ENCODE measurements around the gene CDH22.

CDH22 gene, protein sequence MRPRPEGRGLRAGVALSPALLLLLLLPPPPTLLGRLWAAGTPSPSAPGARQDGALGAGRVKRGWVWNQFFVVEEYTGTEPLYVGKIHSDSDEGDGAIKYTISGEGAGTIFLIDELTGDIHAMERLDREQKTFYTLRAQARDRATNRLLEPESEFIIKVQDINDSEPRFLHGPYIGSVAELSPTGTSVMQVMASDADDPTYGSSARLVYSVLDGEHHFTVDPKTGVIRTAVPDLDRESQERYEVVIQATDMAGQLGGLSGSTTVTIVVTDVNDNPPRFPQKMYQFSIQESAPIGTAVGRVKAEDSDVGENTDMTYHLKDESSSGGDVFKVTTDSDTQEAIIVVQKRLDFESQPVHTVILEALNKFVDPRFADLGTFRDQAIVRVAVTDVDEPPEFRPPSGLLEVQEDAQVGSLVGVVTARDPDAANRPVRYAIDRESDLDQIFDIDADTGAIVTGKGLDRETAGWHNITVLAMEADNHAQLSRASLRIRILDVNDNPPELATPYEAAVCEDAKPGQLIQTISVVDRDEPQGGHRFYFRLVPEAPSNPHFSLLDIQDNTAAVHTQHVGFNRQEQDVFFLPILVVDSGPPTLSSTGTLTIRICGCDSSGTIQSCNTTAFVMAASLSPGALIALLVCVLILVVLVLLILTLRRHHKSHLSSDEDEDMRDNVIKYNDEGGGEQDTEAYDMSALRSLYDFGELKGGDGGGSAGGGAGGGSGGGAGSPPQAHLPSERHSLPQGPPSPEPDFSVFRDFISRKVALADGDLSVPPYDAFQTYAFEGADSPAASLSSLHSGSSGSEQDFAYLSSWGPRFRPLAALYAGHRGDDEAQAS

DNA sequence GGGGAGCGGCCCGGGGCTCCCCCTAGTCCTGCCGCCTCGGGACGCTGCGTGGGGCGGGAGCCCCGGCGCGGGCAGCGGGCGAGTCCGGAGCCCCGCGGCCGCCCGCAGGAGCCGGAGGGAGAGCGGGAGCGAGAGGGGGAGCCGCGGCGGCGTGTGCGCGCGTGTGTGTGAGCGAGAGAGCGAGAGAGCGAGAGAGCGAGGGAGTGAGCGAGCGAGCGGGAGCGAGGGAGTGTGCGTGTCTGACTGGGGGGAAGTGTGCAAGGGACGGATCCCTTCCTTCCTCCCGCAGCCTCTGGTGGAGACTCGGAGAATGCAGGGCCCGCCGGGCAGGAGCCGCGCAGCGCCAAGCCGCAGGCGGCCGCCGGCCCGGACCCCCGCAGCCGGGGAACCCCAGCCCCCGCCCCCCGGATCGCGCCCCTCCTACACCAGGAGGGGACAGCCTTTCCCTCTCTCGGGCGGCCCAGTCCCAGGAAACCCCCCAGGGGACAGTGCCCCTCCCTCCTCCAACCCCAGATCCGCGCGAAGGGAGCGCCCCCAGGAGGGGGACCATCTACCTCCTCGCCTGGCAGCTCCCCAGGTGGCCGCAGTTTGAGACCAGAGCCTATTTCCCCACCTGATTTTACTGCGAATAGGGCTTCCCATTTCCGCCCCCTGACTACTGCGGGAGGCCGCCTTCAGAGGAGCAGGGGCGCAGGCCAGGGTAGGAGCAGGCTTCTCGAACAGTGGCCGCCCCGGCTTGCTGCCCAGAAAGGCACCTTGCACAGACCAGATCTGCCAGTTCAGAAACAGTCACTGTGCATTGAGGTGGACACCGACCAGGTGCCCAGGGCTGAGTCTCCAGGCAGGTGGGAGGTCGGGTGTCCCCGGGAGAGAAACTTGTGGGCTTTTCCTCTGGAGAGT, at the start of gene CDH22:
Gene CDH22, minus strand, starts transcription at position 241 of the 900 bp plus-strand sequence. CDS start 57,204 bp downstream, outside the sequence.
- peak; percentile 49 to 89 for DNase-seq

DNA sequence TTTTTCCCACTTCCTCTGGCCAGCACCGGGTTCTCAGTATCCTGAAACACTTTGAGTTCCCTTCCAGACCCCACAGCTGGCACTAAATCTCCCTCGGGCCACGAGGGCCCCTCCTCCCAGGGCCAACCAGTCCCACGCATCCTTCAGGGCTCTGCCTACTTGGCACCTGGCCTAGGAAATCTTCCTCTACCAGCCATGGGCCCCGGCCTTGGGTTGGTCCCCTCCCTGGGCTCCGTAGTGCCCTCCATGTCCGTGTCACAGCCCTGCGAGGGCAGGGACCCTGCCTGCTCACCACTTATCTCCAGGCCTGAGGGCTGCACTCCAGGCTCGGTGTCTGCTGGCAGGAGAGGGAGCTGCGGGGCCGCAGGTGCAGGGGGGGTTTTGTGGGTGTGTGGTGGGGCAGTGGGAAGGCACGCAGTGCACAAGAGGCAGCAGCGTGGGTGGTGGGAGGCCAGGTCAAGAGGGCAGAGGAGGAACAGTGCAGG, 48.8 kb upstream of the CDH22 start:
- DNase-seq = no peak

DNA sequence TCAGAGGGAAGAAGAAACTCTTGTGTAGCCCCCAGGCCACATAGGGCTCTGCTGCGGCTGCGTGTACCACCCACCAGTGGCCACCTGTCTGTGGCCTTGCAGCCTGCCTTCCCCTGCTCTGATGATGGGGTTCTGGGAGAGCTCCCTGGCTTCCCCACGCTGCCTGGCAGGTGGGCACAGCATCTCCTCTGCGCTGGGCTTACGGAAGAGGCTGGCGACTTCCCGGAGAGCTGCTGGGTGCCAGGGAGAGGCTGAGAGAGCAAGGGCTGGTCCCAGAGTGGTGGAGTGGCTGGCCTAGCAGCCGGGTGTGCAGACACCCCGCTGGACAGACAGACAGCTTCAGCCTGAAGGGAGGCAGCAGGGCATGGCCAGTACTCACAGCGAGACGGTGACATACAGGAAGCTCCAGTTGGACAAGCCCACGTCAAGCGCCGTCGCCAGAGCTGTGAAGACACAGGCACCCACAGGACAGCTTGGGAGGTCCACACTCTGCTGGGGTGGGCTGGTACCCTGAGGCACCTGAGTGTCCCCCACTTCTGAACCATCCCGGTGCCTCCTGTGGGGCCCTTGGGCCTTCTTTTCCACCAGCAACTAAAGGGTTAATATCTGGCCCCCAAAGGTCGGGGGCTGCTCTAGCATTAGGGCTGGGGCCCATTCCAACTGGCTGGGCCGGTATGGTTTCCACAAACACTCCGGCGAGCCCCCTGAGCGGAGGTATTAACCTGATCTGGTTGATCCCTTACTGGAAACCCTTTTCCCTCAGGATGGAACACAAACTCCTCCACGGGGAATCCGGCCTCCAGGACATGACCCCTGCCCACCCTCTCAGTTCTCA, 48.1 kb upstream of the CDH22 start:
- DNase-seq = no peak

DNA sequence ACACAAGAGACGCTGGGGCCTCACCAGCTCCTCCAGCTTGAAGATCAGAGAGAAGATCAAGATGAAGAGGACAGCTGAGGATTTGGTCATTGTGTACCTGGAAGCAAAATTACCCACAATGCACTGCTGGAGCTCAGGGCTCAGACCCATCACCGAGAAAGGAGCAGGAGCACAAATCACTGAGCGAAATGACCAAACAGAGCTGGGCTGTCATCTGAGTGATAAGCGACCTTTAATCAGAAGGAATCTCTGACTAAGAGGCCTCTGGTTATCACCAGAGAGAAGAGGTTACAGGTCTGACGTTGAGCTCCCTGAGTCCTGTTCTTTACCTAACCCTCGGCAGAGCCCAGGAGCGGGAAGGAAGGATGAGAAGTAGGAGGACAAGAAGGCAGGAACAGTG, 47.5 kb upstream of the CDH22 start:
- DNase-seq = no peak

DNA sequence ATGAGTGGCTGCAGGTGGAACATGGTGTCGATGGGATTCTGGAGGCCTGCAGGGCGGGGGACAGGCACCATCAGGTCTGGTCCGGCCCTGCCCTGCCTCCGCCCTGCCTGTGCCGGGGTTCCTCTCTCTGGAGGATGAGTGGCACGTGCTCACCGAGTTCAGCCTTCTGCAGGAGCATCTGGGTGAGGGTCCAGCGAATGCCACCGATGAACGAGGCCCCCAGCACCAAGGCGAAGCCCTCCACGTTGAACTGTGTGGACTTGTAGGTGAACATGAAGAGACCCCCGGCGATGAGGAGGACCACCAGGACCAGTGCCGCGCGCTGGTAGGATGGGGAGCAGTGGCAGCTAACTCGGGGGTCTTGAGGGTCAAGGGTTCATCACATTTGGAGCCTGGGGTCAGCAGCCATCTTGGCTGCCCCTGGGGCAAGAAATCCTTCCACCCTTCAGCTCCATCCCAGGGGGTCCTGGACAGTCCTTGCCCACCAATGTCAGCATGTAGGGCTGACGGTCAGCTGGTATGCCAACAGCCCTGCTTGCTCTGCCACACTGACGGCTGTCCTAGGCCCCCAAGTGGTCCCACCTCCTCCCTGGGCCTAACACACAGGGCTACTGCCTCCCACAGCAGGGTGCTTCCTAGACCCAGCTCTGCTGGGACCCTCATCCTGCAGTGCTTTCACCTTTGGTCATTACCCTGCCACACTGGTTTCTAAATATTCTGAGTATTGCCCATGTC, 46.8 kb upstream of the CDH22 start:
- no peak for DNase-seq

DNA sequence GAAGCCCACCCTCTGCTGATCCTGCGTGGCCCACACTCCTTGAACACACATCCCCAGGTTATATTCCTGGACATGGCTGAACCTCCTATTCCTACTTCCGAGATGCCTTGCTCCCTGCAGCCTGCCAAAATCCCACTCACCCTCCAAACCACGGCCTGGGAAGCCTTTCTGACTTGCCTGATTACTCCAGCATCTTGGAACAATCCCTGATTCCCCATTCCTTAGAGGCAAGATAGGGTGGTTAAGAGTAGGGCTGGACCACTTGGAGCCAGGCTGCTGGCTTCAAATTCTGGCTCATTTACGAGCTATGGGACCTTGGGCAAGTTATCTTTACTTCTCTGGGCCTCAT, 45.9 kb upstream of the CDH22 start:
- DNase-seq = no peak

DNA sequence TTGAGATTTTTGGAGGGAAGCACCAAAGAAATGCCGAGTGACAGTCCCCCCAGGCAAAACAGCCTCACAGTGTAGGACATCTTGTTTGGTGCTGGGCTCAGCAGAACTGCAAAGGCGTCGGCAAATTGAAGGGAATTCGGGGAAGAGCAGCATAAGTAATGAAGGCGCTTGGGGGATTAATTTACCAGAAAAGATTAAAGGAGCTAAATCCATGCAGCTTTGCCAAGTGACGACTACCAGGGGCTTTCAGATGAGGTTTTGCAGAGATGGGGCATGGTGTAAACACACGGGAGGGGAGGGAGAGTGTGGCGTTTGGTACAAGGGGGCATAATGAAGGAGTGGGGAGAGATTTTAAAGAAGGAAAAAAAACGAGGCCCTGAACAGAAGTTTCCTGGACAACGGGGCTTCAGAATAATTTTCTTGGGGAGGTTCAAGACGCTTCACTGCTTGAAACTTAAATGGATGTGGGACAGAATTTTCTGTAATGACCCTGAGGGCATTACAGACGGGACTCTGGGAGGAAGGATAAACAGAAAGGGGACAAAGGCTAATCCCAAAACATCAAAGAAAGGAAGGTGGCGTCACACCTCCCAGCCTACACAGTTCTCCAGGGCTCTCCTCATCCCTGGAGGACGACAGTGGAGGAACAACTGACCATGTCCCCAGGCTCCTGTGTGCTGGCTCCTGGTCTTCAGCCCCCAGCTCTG, 45.4 kb upstream of the CDH22 start:
- no peak for DNase-seq

DNA sequence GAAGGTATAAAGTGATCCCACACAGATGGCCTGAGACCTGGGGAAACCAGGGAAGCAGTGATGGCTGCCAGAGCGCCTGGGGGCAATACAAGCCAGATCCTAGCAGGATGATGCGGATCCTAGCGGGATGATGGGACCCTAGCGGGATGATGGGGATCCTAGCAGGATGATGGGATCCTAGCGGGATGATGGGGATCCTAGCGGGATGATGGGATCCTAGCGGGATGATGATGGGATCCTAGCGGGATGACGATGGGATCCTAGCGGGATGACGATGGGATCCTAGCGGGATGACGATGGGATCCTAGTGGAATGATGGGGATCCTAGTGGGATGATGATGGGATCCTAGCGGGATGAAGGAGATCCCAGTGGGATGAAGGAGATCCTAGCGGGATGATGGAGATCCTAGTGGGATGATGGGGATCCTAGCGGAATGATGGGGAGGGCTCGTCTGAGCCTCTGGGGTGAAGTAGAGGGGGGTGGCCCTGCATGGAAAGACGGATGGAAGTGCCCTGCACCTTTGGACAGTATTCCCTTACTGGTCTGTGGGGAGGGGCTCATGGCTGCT, 44.2 kb upstream of the CDH22 start:
- no peak for DNase-seq

DNA sequence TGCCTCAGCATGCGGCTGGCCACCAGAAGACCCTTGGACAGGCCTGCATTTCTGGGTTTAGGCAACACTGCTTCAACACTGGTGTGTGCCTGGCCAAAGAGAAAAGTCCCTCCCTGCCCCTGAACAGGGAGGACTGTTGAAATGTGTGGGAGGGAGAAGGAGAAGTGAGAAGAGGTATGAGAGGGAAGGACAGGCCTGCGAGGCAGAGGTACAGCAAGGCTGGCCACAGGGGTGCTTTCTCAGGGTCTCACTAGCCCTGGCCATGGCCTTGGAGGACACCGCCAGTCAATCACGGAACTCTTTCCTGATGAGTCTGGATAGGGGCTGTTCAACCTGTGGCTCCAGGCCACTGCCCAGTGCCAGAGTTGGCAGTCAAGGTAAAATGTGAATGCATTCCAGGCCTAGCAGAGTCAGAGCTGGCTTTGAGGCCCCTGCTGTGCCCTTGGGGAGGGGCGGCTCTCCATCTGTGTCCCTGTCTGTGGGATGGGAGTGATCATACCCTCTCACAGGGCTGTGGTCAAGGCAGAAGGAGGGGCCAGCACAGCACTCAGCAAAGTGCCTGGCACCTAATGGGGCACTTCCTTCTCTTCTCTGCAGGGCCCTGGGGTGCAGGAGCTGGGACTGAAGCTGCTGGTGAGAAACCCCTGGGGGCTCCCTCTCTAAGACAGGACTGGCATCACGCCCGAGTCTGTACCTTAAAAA, 43.2 kb upstream of the CDH22 start:
- no peak for DNase-seq

DNA sequence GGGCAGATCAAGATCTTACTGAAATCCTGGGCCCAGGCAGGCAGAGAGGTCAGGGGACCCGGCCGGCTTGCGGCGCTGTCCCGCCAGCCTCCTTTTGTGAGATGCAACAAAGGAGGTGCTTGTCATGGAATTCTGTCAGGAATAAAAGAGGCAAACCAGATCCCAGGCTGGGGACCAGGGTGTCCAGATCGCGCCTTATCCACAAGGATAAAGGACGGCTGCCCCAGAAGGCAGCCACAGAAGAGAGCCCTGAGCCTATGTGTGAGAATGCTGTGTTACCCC, 42.6 kb upstream of the CDH22 start:
- DNase-seq = peak in 1 of 2 experiments; percentile 49

DNA sequence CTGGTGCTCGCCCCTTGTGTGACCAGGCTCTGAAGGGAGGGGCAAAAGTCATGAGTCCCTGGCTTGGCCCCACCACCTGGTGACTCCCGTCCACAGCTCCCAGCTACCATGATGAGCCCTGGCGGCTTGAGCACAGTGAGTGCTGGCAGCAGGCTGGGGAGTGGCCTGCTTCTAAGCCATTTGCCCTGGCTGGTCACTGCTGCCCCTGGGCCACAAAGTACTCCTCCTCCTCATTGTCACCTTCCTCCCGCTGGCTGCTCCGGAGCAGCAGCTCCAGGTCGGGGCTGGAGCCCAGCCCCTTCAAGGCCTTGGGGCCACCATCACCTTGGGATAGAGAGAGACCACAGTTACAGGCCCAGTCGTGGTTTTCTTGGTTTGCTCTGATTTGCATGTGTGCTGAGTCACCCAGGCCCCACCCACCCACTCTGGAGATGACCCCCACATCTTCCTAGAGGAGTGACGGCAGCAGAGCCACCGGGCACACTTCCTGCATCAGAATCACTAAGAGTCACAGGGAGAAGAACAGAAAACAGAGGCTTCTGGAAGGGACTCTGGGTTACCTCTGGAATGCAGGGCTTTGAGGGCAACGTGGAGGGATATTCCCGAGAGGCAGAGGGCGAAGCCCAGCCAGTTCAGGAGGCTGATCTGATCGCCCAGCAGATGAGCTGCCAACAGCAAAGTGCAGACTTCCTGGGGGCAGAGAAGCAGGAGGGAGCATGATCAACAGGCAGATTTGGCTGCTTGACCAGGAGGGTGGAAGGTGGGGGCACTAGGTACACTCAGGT, 42.1 kb upstream of the CDH22 start:
- peak; percentile 78 to 93 for DNase-seq

DNA sequence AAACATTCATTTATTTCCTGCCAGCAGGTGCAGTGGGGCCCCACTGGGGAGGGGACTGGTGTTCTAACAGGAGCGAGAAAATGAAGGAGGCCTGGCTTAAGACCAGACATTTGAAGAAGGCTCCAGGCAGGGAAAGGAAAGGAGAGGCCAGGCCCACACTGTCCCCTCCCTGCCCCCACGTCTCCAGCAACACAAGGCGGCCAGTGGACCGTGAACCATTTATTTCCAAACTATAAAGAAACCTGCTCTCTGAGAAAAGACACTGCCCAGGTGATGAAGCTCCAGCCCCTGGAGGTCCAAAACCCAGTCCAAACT, 41.4 kb upstream of the CDH22 start:
- DNase-seq = peak; percentile 84 to 94

DNA sequence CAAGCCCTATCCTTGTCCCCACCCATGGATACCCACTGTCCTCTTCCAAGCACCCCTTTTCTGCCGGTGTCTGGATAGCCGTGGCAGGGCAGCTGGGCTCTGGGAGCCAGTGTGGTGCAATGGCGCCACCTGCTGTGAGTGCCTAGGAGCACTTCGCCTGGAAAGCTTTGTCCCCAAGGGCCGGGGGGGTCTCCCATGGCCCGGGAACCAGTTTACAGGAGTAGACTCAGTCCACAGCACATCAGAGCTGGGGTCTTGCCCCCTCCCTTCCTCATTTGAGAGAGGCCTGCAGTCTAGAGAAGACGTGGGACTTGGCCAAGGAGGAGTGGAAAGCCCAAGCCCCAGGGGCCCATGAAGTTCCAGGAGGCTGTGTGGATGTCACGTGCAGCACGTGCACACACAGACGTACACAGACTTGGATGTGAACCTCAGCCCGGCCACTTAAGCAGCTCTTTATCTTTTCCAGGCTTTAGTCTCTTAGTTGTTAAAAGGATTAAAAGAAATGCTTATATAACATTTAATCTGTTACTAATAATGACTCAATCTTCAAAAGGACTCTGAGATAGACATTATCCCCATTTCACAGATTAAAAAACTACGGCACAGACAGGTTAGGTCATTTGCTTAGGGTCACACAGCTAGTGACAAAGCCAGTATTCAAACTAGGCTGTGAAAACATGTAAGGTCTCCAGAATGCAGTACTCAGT, 40.9 kb upstream of the CDH22 start:
- DNase-seq = peak; percentile 61 to 87

DNA sequence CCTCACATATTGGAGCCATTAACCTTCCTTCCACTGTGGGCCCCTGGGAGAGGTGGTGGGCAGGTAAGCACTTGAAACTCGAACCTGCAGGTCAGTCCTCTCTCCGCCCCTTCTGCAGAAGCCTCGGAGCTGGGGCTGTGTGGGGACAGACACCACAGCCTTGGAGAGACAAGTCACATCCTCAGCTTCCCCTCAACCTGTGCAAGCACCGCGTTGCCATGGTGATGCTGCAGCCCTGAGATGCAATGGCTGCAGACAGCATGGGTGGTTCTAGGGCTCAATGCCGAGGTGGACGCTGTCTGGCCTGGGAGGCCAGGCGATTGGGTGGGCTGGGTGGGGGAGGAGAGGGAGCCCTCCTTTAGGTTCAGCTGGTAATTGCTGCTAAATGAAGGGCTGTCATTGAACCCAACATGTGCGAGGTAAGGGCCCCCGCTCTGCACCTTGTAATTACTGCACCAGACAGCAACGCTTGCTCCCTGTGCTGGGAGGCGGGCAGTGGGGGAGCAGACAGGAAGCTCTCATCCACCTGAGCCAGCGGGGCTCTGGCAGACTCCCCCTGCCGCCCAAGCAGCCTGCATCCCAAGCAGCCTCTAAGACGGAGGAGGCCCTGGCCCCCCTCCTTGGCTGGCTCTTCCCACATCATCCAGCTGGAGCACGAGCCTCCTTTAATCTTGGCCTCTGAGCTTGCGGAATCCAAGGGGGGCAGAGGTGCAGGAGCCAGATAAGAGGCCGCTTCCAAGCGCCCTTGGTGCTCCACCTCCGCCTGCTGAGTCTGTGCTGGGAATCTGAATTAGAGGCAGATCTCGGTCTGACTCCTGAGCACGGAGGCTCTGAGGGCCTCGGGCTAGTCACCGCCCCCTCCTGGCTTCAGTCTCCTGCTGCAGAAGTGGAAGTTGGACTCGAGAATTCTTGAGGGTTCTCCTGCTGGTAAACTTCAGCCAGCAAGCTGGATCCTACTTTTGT, 39.8 kb upstream of the CDH22 start:
- peak; percentile 37 to 73 for DNase-seq

DNA sequence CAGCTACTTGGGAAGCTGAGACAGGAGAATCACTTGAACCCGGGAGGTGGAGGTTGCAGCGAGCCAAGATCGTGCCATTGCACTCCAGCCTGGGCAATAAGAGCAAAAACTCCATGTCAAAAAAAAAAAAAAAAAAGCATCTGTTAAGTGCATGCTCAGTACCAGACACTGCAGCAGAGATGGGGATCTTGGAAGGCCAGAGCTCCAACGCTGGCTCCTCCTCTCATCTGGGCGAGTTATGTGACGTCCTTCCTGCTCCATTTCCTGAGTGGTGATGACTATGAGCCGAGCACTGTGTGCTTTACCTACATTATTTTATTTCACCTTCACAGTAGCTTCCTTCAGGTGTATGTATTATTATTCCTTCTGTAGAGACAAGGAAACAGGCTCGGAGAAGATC, 38.5 kb upstream of the CDH22 start:
- no peak for DNase-seq

DNA sequence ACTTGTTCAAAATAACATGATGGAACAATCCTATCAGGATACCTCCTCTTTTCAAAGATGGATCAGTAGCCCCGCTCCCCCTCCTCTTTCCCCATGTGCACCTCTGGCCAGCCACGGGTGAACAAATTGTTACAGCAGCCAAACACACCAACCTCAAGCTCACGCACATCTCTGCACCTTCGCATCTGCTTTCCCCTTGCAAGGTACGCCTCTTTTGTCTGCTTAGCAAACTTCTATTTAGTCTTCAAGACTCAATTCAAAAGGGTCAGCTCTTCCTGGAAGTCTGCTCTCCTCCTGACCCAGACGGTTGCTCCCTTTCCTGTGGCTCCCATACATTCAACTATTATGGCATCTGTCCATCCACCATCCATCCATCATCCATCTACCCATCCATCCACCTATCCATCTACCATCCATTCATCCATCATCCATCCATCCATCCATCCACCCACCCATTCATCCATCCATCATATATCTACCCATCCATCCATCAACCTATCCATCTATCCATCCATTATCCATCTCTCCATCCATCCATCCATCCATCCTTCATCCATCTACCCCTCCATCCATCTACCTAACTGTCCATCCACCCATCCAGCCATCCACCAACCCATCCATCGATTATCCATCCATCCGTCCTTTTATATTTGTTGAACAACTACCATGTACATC, 36.3 kb upstream of the CDH22 start:
- DNase-seq = no peak

DNA sequence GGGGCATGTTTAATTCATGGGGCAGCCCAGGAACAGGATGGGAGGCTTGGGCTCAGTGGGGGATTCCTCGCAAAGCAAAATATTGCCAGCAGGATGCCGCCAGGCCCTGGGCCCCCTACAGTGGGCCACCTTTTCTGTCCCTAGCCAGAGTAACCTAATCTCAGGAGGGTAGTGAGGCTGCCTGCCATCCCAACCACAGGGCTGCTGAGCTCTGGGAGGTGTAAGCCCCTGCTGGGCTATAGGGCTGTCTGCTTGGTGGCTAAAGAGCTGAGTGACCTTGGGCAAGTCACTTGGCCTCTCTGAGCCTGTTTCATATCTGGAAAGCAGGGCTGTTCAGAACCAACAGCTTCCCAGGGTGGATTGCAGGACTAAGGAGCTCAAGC, 35.7 kb upstream of the CDH22 start:
- no peak for DNase-seq
